ENCODE results near the gene FAP.

- TF ChIP-seq CTCF (IDR thresholded peaks at IDR 0.05) (no peak), POLR2A (IDR thresholded peaks at IDR 0.05) (no peak)
These were observed 46.6 kb downstream of the FAP start for GRCh38 chr2:162196638-162197037.

Data from thyroid gland (tissue), 4 donors.